Hematopoietic multipotent progenitor cell treated with erythropoietin and hydrocortisone succinate and interleukin-3 and kit ligand, for 6 days (in vitro differentiated cells): Measurements from ENCODE around the gene CD48.

ENCODE experiments used
- DNase-seq: peaks from one replicate; pipeline ENCODE4 v3.0.0-alpha.2; 2015

The CD48 gene

GRCh38 chr1:160711602-160712311 is at the start of gene CD48:
Gene CD48, minus strand, starts transcription at chr1:160711822. Its CDS starts 59 bp downstream, at chr1:160711763.
- DNase-seq = peak; percentile 70

GRCh38 chr1:160761046-160761445 is 49.4 kb upstream of the CD48 start:
- no peak for DNase-seq

- DNase-seq = no peak
Measured at GRCh38 chr1:160759740-160760139, 48.1 kb upstream of the CD48 start.

GRCh38 chr1:160758521-160758920 is 46.9 kb upstream of the CD48 start:
- no peak for DNase-seq

- DNase-seq = no peak
Measured at GRCh38 chr1:160756849-160757201, 45.2 kb upstream of the CD48 start.

- DNase-seq = no peak
Measured at GRCh38 chr1:160755911-160756848, 44.6 kb upstream of the CD48 start.

- no peak for DNase-seq
Measured at GRCh38 chr1:160755461-160755860, 43.8 kb upstream of the CD48 start.

GRCh38 chr1:160753594-160753993 is 42.0 kb upstream of the CD48 start:
- no peak for DNase-seq

GRCh38 chr1:160752924-160753323 is 41.3 kb upstream of the CD48 start:
- DNase-seq = no peak

- DNase-seq = no peak
Measured at GRCh38 chr1:160752406-160752805, 40.8 kb upstream of the CD48 start.

GRCh38 chr1:160750608-160751007 is 39.0 kb upstream of the CD48 start:
- DNase-seq = no peak

GRCh38 chr1:160748878-160749269 is 37.3 kb upstream of the CD48 start:
- peak; percentile 38 for DNase-seq

- peak; percentile 33 for DNase-seq
Measured at GRCh38 chr1:160748181-160748877, 36.7 kb upstream of the CD48 start.

- no peak for DNase-seq
Measured at GRCh38 chr1:160747717-160748116, 36.1 kb upstream of the CD48 start.

GRCh38 chr1:160746836-160747500 is 35.3 kb upstream of the CD48 start:
- no peak for DNase-seq

GRCh38 chr1:160745551-160745950 is 33.9 kb upstream of the CD48 start:
- DNase-seq = no peak

GRCh38 chr1:160744852-160745520 is 33.4 kb upstream of the CD48 start:
- DNase-seq = no peak

GRCh38 chr1:160744199-160744851 is 32.7 kb upstream of the CD48 start:
- no peak for DNase-seq

GRCh38 chr1:160743266-160743665 is 31.6 kb upstream of the CD48 start:
- DNase-seq = no peak

- DNase-seq = no peak
Measured at GRCh38 chr1:160742428-160743127, 31.0 kb upstream of the CD48 start.
